SK-N-SH (cell line): ENCODE data around the gene SHB. TPM values are rescaled to one million over a fixed set of nuclear protein-coding genes. Genes with fewer than 3 reads are reported as not detected.

ENCODE experiments used
- CTCF ChIA-PET: fragments of 300-600, 350-600 bp; formaldehyde crosslinking; extraction: SDS; loops from one replicate; lab custom pipeline; 2021; lab: Yijun Ruan, JAX
- POLR2A ChIA-PET: fragments of 350-600 bp; sonication (Branson Sonifier 250); formaldehyde crosslinking; extraction: SDS; loops from one replicate; lab custom pipeline; 2020; ENCODE audit warnings: antibody characterized with exemption, inconsistent platforms; lab: Yijun Ruan, JAX
- DNase-seq: peaks from one replicate; pipeline ENCODE4 v3.0.0; 2012
- H2AFZ ChIP-seq: fragments of 200-600 bp; sonication (generic); 2 replicates; pipeline ENCODE4 v1.8.1; 2016; ENCODE audit warnings: antibody characterized with exemption, mild to moderate bottlenecking, low read depth
- H3F3A ChIP-seq: fragments of 200-600 bp; sonication (generic); replicated peaks from 2 replicates; pipeline ENCODE3; 2016; ENCODE audit warnings: antibody characterized with exemption, mild to moderate bottlenecking; ENCODE audit not compliant: insufficient read depth
- H3K27ac ChIP-seq, 2 experiments: fragments of 200-500 bp in 1 of 2; fragments of 200-600 bp in 1 of 2; sonication (Bioruptor generic) in 1 of 2; sonication (generic), shearing (Covaris generic) in 1 of 2; 2 replicates each; pipeline versions ENCODE4 v1.5.1 to v1.6.1; 2014 to 2016; ENCODE audit warnings: low read depth in 2 of 2, inconsistent platforms in 1 of 2, low read length in 1 of 2, mild to moderate bottlenecking in 1 of 2, mixed read lengths in 1 of 2
- H3K27me3 ChIP-seq: fragments of 200-600 bp; sonication (generic), shearing (Covaris generic); 2 replicates; pipeline ENCODE4 v1.6.1; 2016; ENCODE audit warnings: mixed run types; ENCODE audit not compliant: insufficient read depth
- H3K36me3 ChIP-seq, 2 experiments: fragments of 200-500 bp in 1 of 2; fragments of 200-600 bp in 1 of 2; sonication (Bioruptor generic) in 1 of 2; sonication (generic) in 1 of 2; replicated peaks in 1 of 2; 2 replicates each; pipeline versions ENCODE3 to v1.5.1; 2014 to 2016; ENCODE audit warnings: low read length in 1 of 2, mild to moderate bottlenecking in 1 of 2; ENCODE audit not compliant: insufficient read depth in 2 of 2, control insufficient read depth in 1 of 2
- H3K4me1 ChIP-seq, 2 experiments: fragments of 200-500 bp in 1 of 2; fragments of 200-600 bp in 1 of 2; sonication (Bioruptor generic) in 1 of 2; sonication (generic), shearing (Covaris generic) in 1 of 2; 2 replicates each; pipeline versions ENCODE4 v1.5.1 to v1.6.1; 2014 to 2016; ENCODE audit warnings: low read depth in 1 of 2, low read length in 1 of 2, mixed run types in 1 of 2; ENCODE audit not compliant: insufficient read depth in 2 of 2, control insufficient read depth in 1 of 2
- H3K4me2 ChIP-seq: fragments of 200-600 bp; sonication (generic), shearing (Covaris generic); 2 replicates; pipeline ENCODE4 v1.6.1; 2017; ENCODE audit warnings: mixed run types
- H3K4me3 ChIP-seq, 2 experiments: fragments of 200-500 bp in 1 of 2; fragments of 200-600 bp in 1 of 2; sonication (Bioruptor generic) in 1 of 2; sonication (generic), shearing (Covaris generic) in 1 of 2; 2 replicates each; pipeline versions ENCODE4 v1.5.1 to v1.8.1; 2014 to 2016; ENCODE audit warnings: low read depth in 2 of 2, inconsistent platforms in 1 of 2, low read length in 1 of 2, mild to moderate bottlenecking in 1 of 2, mixed read lengths in 1 of 2, moderate library complexity in 1 of 2
- H3K79me2 ChIP-seq: fragments of 200-600 bp; sonication (generic); 2 replicates; pipeline ENCODE4 v1.8.1; 2017; ENCODE audit warnings: mild to moderate bottlenecking; ENCODE audit not compliant: insufficient read depth
- H3K9ac ChIP-seq: fragments of 200-600 bp; sonication (generic); 2 replicates; pipeline ENCODE4 v1.6.1; 2017; ENCODE audit warnings: mixed run types
- H3K9me2 ChIP-seq: fragments of 200-600 bp; sonication (generic); 2 replicates; pipeline ENCODE4 v1.6.1; 2017; ENCODE audit warnings: mixed run types
- H3K9me3 ChIP-seq: fragments of 200-600 bp; sonication (generic); 2 replicates; pipeline ENCODE4 v1.6.1; 2017; ENCODE audit warnings: mixed run types, mild to moderate bottlenecking, moderate library complexity
- H4K20me1 ChIP-seq: fragments of 200-600 bp; sonication (generic); 2 replicates; pipeline ENCODE4 v1.6.1; 2017; ENCODE audit warnings: mild to moderate bottlenecking, mixed run types; ENCODE audit not compliant: insufficient read depth
- CTCF ChIP-seq: fragments of 200-600 bp; sonication (generic); IDR thresholded peaks from 2 replicates; pipeline ENCODE4 v1.6.1; 2017; ENCODE audit warnings: antibody characterized with exemption, mild to moderate bottlenecking, moderate library complexity
- EP300 ChIP-seq, 2 experiments: IDR thresholded peaks; 2 replicates each; pipeline versions ENCODE4 v1.4.0 to v1.6.1; 2012; ENCODE audit warnings: borderline replicate concordance in 1 of 2, low read depth in 1 of 2, low read length in 1 of 2
- MAX ChIP-seq: IDR thresholded peaks from 2 replicates; pipeline ENCODE4 v1.4.0; 2012; ENCODE audit warnings: low read depth
- MEF2A ChIP-seq: IDR thresholded peaks from 2 replicates; pipeline ENCODE4 v1.4.0; 2012; ENCODE audit warnings: low read depth, borderline replicate concordance
- MXI1 ChIP-seq: IDR thresholded peaks from 2 replicates; pipeline ENCODE4 v1.6.1; 2012; ENCODE audit warnings: mild to moderate bottlenecking, low read depth, low read length, improper control_type of control experiment
- NFIC ChIP-seq: IDR thresholded peaks from 2 replicates; pipeline ENCODE4 v1.4.0; 2012; ENCODE audit warnings: borderline replicate concordance
- PBX3 ChIP-seq: IDR thresholded peaks from 2 replicates; pipeline ENCODE4; 2012
- TAF1 ChIP-seq: IDR thresholded peaks from 2 replicates; pipeline ENCODE4 v1.6.1; 2012; ENCODE audit warnings: low read depth, mild to moderate bottlenecking, low read length, moderate library complexity, borderline replicate concordance
- TCF12 ChIP-seq: IDR thresholded peaks from 2 replicates; pipeline ENCODE4 v1.4.0; 2012
- WGBS: methylation state at CpG from one replicate; pipeline ENCODE4 v1.1.6; 2017; ENCODE audit warnings: low lambda C conversion rate; 5-methylcytosine and 5-hydroxymethylcytosine counted together
- polyA plus RNA-seq, 3 experiments: library from polyadenylated mRNA; depleted of rRNA; stranded (reverse); fragments of >200 nt; gene quantifications; 2 replicates each; pipeline ENCODE4 v1.2.3, GENCODE V29; 2012
- TF ChIP-seq, protein P1 (sequence below): IDR thresholded peaks from 2 replicates; pipeline ENCODE4 v1.6.1; 2012; ENCODE audit warnings: mild to moderate bottlenecking, low read depth, low read length, moderate library complexity

The SHB gene
- polyA plus RNA-seq, 1 of the 3 experiments (the other 2 are of a cell fraction) = 26.0 TPM

DNA sequence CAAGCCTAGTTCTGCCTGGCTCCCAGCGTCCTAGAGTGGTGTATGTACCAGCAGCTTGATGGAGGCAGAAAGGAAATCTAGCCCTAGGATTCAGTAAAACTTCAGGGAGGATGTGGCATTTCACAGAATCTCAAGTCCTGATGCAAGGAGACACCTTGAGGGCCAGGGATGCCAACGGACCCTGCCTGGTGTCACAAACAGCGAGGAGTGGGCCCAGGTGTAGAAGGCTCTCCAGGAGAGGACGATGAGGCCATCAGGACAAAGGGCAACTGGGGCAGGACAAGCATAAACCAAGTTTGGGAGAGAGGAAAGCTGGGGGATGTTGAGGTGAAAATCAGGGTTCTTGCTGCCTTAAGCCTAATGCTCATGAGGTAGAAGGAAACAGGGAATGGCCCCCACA, 83.0 kb downstream of the SHB start:
- Histone ChIP-seq H3K36me3 (peaks cover 15 to 20% of the 10 kb centered on the region in 2 experiments), H3F3A (peaks cover 12% of the 10 kb centered on the region), H3K9ac (no peak overlapping the region), H2AFZ (no peak overlapping the region), H3K9me3 (no peaks in the 10 kb centered on the region), H3K4me2 (0 out of 2 replicates have a peak overlapping the region, but pooled peaks have one; percentile 47), H3K27ac (peak overlapping the region in 1 of 2 experiments; percentile 62; a peak in 2 of 4 replicates), H4K20me1 (peaks cover 38% of the 10 kb centered on the region; the same call in 1 of the 2 replicates), H3K79me2 (peaks cover 100% of the 10 kb centered on the region), H3K27me3 (no peaks in the 10 kb centered on the region), H3K9me2 (no peaks in the 10 kb centered on the region), H3K4me3 (no peak overlapping the region), H3K4me1 (peaks cover 45 to 58% of the 10 kb centered on the region in 2 experiments; a peak in 3 of 4 replicates)
- TF ChIP-seq MEF2A = no peak
- TF ChIP-seq, protein P1, sequence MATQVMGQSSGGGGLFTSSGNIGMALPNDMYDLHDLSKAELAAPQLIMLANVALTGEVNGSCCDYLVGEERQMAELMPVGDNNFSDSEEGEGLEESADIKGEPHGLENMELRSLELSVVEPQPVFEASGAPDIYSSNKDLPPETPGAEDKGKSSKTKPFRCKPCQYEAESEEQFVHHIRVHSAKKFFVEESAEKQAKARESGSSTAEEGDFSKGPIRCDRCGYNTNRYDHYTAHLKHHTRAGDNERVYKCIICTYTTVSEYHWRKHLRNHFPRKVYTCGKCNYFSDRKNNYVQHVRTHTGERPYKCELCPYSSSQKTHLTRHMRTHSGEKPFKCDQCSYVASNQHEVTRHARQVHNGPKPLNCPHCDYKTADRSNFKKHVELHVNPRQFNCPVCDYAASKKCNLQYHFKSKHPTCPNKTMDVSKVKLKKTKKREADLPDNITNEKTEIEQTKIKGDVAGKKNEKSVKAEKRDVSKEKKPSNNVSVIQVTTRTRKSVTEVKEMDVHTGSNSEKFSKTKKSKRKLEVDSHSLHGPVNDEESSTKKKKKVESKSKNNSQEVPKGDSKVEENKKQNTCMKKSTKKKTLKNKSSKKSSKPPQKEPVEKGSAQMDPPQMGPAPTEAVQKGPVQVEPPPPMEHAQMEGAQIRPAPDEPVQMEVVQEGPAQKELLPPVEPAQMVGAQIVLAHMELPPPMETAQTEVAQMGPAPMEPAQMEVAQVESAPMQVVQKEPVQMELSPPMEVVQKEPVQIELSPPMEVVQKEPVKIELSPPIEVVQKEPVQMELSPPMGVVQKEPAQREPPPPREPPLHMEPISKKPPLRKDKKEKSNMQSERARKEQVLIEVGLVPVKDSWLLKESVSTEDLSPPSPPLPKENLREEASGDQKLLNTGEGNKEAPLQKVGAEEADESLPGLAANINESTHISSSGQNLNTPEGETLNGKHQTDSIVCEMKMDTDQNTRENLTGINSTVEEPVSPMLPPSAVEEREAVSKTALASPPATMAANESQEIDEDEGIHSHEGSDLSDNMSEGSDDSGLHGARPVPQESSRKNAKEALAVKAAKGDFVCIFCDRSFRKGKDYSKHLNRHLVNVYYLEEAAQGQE = no peak
- TF ChIP-seq MXI1 = no peak
- TF ChIP-seq TAF1 = no peak
- CTCF ChIA-PET = interaction anchor here (1.3 to 1.5 kb wide), 2 partner anchors 15 to 72 kb away, joined by 3 read pairs; no protein-coding TSS in a partner anchor
- no peak for DNase-seq
- POLR2A ChIA-PET = interaction anchor here (1.9 kb wide), 1 partner anchor 8 kb away, joined by 6 read pairs; no protein-coding TSS in a partner anchor
- 94% methylated on average over 4 of the region's 4 CpGs for WGBS

DNA sequence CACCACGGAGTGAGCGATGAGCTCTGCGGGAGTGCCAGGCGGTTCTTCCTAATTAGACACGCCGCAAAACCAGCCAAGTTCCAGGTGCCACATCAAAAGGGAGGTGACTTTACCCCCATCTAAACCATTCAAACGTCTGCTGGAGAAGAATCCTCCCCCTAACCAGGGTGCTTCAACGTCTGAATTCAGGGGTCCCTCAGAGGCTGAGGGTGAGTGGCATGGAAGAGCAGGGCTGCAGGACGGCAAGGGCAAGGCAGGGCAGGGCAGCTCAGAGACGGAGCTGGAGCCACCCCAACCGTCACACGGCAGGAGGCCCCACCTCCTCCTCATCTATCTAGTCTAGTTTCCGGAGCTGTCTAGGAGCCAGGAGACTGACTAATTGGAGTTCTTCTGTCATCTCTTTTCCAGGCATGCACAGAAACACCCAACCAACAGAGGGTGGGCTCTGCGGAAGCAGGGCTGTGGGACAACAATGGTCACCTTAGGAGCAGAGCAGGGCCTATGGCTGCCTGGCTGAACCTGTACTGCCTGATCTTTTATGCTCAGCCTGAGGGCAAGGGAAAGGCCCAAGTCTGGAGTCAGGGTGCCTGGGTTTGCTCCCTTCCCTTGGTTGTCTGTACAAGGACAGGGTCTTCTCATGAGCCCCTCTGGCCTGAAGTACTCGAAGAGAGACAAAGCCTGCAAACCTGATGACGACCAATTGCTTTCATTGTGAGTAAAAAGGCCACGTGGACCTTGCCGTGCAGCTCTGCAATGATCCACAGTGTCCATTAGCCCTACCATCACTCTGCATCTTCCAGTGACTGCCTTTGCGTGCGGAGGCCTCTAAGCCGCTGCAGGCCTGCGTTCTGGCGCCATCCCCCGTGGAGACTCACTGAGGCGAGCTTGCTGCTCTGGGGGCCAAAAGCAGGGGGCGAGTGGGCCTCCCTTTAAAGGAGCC, 84.1 kb downstream of the SHB start:
- Histone ChIP-seq H3K9me2 (no peaks in the 10 kb centered on the region), H3K4me1 (peaks cover 48 to 55% of the 10 kb centered on the region in 2 experiments), H3K9me3 (no peaks in the 10 kb centered on the region), H3K9ac (0 out of 2 replicates have a peak overlapping the region, but pooled peaks have one; percentile 26), H3K79me2 (peaks cover 100% of the 10 kb centered on the region), H3F3A (peaks cover 12% of the 10 kb centered on the region), H3K36me3 (peaks cover 11 to 20% of the 10 kb centered on the region in 2 experiments), H3K27me3 (no peaks in the 10 kb centered on the region), H4K20me1 (peaks cover 38% of the 10 kb centered on the region; the same call in 1 of the 2 replicates)
- WGBS = 75% methylated on average over 14 of the region's 26 CpGs
- POLR2A ChIA-PET = no interaction called here
- peak in 1 of 2 experiments; percentile 42; a peak in 1 of 4 replicates for TF ChIP-seq EP300 (IDR thresholded peaks at IDR 0.05; ENCODE audit: borderline replicate concordance in 1 of 2, low read depth in 1 of 2, low read length in 1 of 2)
- TF ChIP-seq NFIC = peak; percentile 20; the same call in 1 of the 2 replicates
- peak; percentile 85 for TF ChIP-seq PBX3
- no peak for TF ChIP-seq TAF1
- no peak for TF ChIP-seq MAX
- no peak for TF ChIP-seq TCF12
- peak; percentile 25 for TF ChIP-seq CTCF
- TF ChIP-seq, all 33 proteins: peak for 4
- Histone ChIP-seq H3K27ac (peak overlapping the region; percentile 45 to 62; a peak in 3 of 4 replicates), H3K4me3 (no peak overlapping the region), H2AFZ (no peak overlapping the region), H3K4me2 (peak overlapping the region; percentile 47)
- DNase-seq = no peak
- CTCF ChIA-PET = interaction anchor here (1.3 to 1.4 kb wide), 3 partner anchors 10 to 71 kb away, joined by 3 to 5 read pairs (median 4); no protein-coding TSS in a partner anchor
